ENCODE results near the gene MED16. TPM values are rescaled to one million over a fixed set of nuclear protein-coding genes. Genes with fewer than 3 reads are reported as not detected.
A peak's percentile ranks its signal among the peaks of the same experiment; 100 is the strongest.

MED16 gene
- total RNA-seq = 10 to 100 TPM; 61.3 to 68.1 TPM

GRCh38 chr19:892894-893689, at the start of gene MED16, which contains the start of gene RNU6-9:
Gene MED16, minus strand, starts transcription at chr19:893187. Its CDS starts 2,056 bp downstream, at chr19:891131.
Gene RNU6-9, plus strand, starts transcription at chr19:893484.
- CTCF ChIA-PET = interaction anchor here (0.6 to 1.1 kb wide), 5 partner anchors 13 to 255 kb away, joined by 3 to 5 read pairs (median 3); partner anchors contain the start of gene WDR18
- no peaks in the 10 kb centered on the region for H3K9me3 Mint-ChIP-seq

GRCh38 chr19:942133-942645, 49.2 kb upstream of the MED16 start:
- Mint-ChIP-seq H3K4me3 (no peak overlapping the region), H3K27me3 (ENCODE audit: low read depth) (no peaks in the 10 kb centered on the region), H3K4me1 (ENCODE audit: low read depth) (peaks cover 23% of the 10 kb centered on the region), H3K9me3 (no peaks in the 10 kb centered on the region), H3K27ac (no peak overlapping the region), H3K36me3 (ENCODE audit: low read depth) (peaks cover 5% of the 10 kb centered on the region)
- CTCF ChIA-PET = interaction anchor here (0.9 kb wide), 1 partner anchor 10 kb away, joined by 3 read pairs; no protein-coding TSS in a partner anchor
- no peak for DNase-seq
- intact Hi-C loops (cut with micrococcal nuclease) = no loop called here

More at GRCh38 chr19:892894-893689, at the start of gene MED16, which contains the start of gene RNU6-9:
- H3K27me3 Mint-ChIP-seq (ENCODE audit: low read depth) = no peaks in the 10 kb centered on the region
- H3K4me3 Mint-ChIP-seq = peak within 1 kb of the TSS; percentile 82
- peaks cover 15% of the 10 kb centered on the region for H3K36me3 Mint-ChIP-seq (ENCODE audit: low read depth)
- peak within 1 kb of the TSS; percentile 98 for H3K27ac Mint-ChIP-seq
- peak; percentile 94 for DNase-seq
- intact Hi-C loops (cut with micrococcal nuclease) = loop anchor here (1.0 kb wide), 2 partner anchors 16 to 20 kb away; partner anchors contain the start of gene R3HDM4
- H3K4me1 Mint-ChIP-seq (ENCODE audit: low read depth) = peaks cover 14% of the 10 kb centered on the region

GRCh38 chr19:941292-942132, 48.5 kb upstream of the MED16 start:
- H3K27me3 Mint-ChIP-seq (ENCODE audit: low read depth) = no peaks in the 10 kb centered on the region
- intact Hi-C loops (cut with micrococcal nuclease) = loop anchor here (2.0 kb wide), 1 partner anchor 15 kb away; the partner anchor contains the start of gene ARID3A
- no peak overlapping the region for H3K27ac Mint-ChIP-seq

GRCh38 chr19:940591-941291, 47.8 kb upstream of the MED16 start:
- no peak overlapping the region for H3K27ac Mint-ChIP-seq
- H3K4me1 Mint-ChIP-seq (ENCODE audit: low read depth) = peaks cover 28% of the 10 kb centered on the region
- CTCF ChIA-PET = interaction anchor here (0.7 to 0.9 kb wide), 2 partner anchors 9 to 43 kb away, joined by 3 read pairs; no protein-coding TSS in a partner anchor
- intact Hi-C loops (cut with micrococcal nuclease) = loop anchor here (2.0 kb wide), 1 partner anchor 14 kb away; the partner anchor contains the start of gene ARID3A
- no peaks in the 10 kb centered on the region for H3K9me3 Mint-ChIP-seq
- peak; percentile 52 for DNase-seq
- no peaks in the 10 kb centered on the region for H3K27me3 Mint-ChIP-seq (ENCODE audit: low read depth)
- peak overlapping the region; percentile 68 for H3K4me3 Mint-ChIP-seq
- peaks cover 6% of the 10 kb centered on the region for H3K36me3 Mint-ChIP-seq (ENCODE audit: low read depth)

More at GRCh38 chr19:941292-942132, 48.5 kb upstream of the MED16 start:
- Mint-ChIP-seq H3K4me1 (ENCODE audit: low read depth) (peaks cover 27% of the 10 kb centered on the region), H3K36me3 (ENCODE audit: low read depth) (peaks cover 6% of the 10 kb centered on the region), H3K4me3 (peak overlapping the region; percentile 63), H3K9me3 (no peaks in the 10 kb centered on the region)
- CTCF ChIA-PET = interaction anchor here (0.9 kb wide), 1 partner anchor 10 kb away, joined by 3 read pairs; no protein-coding TSS in a partner anchor
- DNase-seq = no peak

- H3K27ac Mint-ChIP-seq = no peak overlapping the region
- no peaks in the 10 kb centered on the region for H3K9me3 Mint-ChIP-seq
- H3K4me1 Mint-ChIP-seq (ENCODE audit: low read depth) = peaks cover 28% of the 10 kb centered on the region
- peak overlapping the region; percentile 68 for H3K4me3 Mint-ChIP-seq
- intact Hi-C loops (cut with micrococcal nuclease) = loop anchor here (2.0 kb wide), 1 partner anchor 13 kb away; the partner anchor contains the start of gene ARID3A
- H3K27me3 Mint-ChIP-seq (ENCODE audit: low read depth) = no peaks in the 10 kb centered on the region
- CTCF ChIA-PET = interaction anchor here (0.7 kb wide), 1 partner anchor 44 kb away, joined by 3 read pairs; no protein-coding TSS in a partner anchor
- no peak for DNase-seq
- H3K36me3 Mint-ChIP-seq (ENCODE audit: low read depth) = peaks cover 6% of the 10 kb centered on the region
Observed at GRCh38 chr19:939922-940321, 46.9 kb upstream of the MED16 start.

- H3K4me3 Mint-ChIP-seq = no peak overlapping the region
- CTCF ChIA-PET = interaction anchor here (0.7 kb wide), 1 partner anchor 17 kb away, joined by 5 read pairs; no protein-coding TSS in a partner anchor
- H3K27ac Mint-ChIP-seq = no peak overlapping the region
- H3K36me3 Mint-ChIP-seq (ENCODE audit: low read depth) = peaks cover 6% of the 10 kb centered on the region
- H3K9me3 Mint-ChIP-seq = no peaks in the 10 kb centered on the region
- intact Hi-C loops (cut with micrococcal nuclease) = no loop called here
- H3K4me1 Mint-ChIP-seq (ENCODE audit: low read depth) = peaks cover 28% of the 10 kb centered on the region
- no peaks in the 10 kb centered on the region for H3K27me3 Mint-ChIP-seq (ENCODE audit: low read depth)
- DNase-seq = no peak
Observed at GRCh38 chr19:939439-939838, 46.5 kb upstream of the MED16 start.

- Mint-ChIP-seq H3K36me3 (ENCODE audit: low read depth) (peaks cover 6% of the 10 kb centered on the region), H3K4me3 (no peak overlapping the region), H3K4me1 (ENCODE audit: low read depth) (peaks cover 28% of the 10 kb centered on the region), H3K9me3 (no peaks in the 10 kb centered on the region), H3K27me3 (ENCODE audit: low read depth) (no peaks in the 10 kb centered on the region), H3K27ac (no peak overlapping the region)
- DNase-seq = no peak
- CTCF ChIA-PET = interaction anchor here (0.7 to 1.0 kb wide), 2 partner anchors 16 to 43 kb away, joined by 3 to 5 read pairs; no protein-coding TSS in a partner anchor
- intact Hi-C loops (cut with micrococcal nuclease) = no loop called here
Observed at GRCh38 chr19:938233-938923, 45.4 kb upstream of the MED16 start.

GRCh38 chr19:937259-937694, 44.3 kb upstream of the MED16 start:
- H3K4me1 Mint-ChIP-seq (ENCODE audit: low read depth) = peaks cover 35% of the 10 kb centered on the region
- H3K4me3 Mint-ChIP-seq = no peak overlapping the region
- no peaks in the 10 kb centered on the region for H3K9me3 Mint-ChIP-seq
- CTCF ChIA-PET = no interaction called here
- H3K27ac Mint-ChIP-seq = no peak overlapping the region
- intact Hi-C loops (cut with micrococcal nuclease) = no loop called here
- H3K27me3 Mint-ChIP-seq (ENCODE audit: low read depth) = no peaks in the 10 kb centered on the region
- peaks cover 8% of the 10 kb centered on the region for H3K36me3 Mint-ChIP-seq (ENCODE audit: low read depth)
- peak; percentile 45 for DNase-seq

GRCh38 chr19:936175-936546, 43.2 kb upstream of the MED16 start:
- CTCF ChIA-PET = no interaction called here
- H3K9me3 Mint-ChIP-seq = no peaks in the 10 kb centered on the region
- H3K27me3 Mint-ChIP-seq (ENCODE audit: low read depth) = no peaks in the 10 kb centered on the region
- H3K27ac Mint-ChIP-seq = no peak overlapping the region
- no peak overlapping the region for H3K4me3 Mint-ChIP-seq
- no peak for DNase-seq
- intact Hi-C loops (cut with micrococcal nuclease) = no loop called here
- peaks cover 8% of the 10 kb centered on the region for H3K36me3 Mint-ChIP-seq (ENCODE audit: low read depth)
- H3K4me1 Mint-ChIP-seq (ENCODE audit: low read depth) = peaks cover 33% of the 10 kb centered on the region

- H3K4me1 Mint-ChIP-seq (ENCODE audit: low read depth) = peaks cover 28% of the 10 kb centered on the region
- H3K9me3 Mint-ChIP-seq = no peaks in the 10 kb centered on the region
- DNase-seq = no peak
- peaks cover 8% of the 10 kb centered on the region for H3K36me3 Mint-ChIP-seq (ENCODE audit: low read depth)
- H3K4me3 Mint-ChIP-seq = no peak overlapping the region
- H3K27me3 Mint-ChIP-seq (ENCODE audit: low read depth) = no peaks in the 10 kb centered on the region
- CTCF ChIA-PET = no interaction called here
- no peak overlapping the region for H3K27ac Mint-ChIP-seq
- intact Hi-C loops (cut with micrococcal nuclease) = no loop called here
Observed at GRCh38 chr19:934865-935479, 42.0 kb upstream of the MED16 start.
